GM12872 (cell line): ENCODE results near the gene KLF14.

Experiments used
- CTCF ChIP-seq: IDR thresholded peaks from 3 replicates; pipeline ENCODE4 v1.5.1; 2011; ENCODE audit warnings: low read depth, mild to moderate bottlenecking, low read length, moderate library complexity; ENCODE audit not compliant: insufficient read depth

Gene KLF14

GRCh38 chr7:130703851-130704250 is 30.2 kb downstream of the KLF14 start:
- no peak for TF ChIP-seq CTCF

GRCh38 chr7:130701650-130702049 is 32.4 kb downstream of the KLF14 start:
- TF ChIP-seq CTCF, result no peak

- TF ChIP-seq CTCF, result no peak
Observed at GRCh38 chr7:130700760-130701159, 33.2 kb downstream of the KLF14 start.

GRCh38 chr7:130699686-130700085 is 34.3 kb downstream of the KLF14 start:
- TF ChIP-seq CTCF, result no peak

GRCh38 chr7:130697820-130698219 is 36.2 kb downstream of the KLF14 start:
- no peak for TF ChIP-seq CTCF

GRCh38 chr7:130695840-130696239 is 38.2 kb downstream of the KLF14 start:
- TF ChIP-seq CTCF, result peak; percentile 40; the same call in 1 of the 3 replicates

GRCh38 chr7:130689683-130690082 is 44.3 kb downstream of the KLF14 start:
- TF ChIP-seq CTCF, result no peak

- no peak for TF ChIP-seq CTCF
Observed at GRCh38 chr7:130683026-130683425, 51.0 kb downstream of the KLF14 start.
